ENCODE measurements around the gene KRT36.

The KRT36 gene

DNA sequence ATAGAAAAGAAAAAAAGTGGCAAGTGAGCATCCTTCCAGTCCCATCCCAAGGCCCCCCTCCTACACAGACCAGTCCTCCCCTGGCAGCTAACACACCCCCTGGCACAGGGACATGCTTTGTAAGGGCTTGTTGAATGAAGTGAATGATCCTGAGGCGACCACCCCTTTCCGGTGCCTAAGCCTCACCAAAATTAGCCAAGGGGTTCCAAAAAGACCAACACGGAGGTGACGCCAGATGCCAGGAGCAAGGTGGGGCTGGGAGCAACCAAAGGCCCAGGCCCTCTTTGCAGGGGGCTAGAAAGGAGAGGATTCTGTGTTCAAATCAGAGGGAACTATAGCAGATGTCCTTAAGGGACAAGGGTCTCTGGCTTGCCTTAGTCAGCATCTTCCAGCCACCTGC is 14.3 kb downstream of the KRT36 start:
- DNase-seq = no peak

DNA sequence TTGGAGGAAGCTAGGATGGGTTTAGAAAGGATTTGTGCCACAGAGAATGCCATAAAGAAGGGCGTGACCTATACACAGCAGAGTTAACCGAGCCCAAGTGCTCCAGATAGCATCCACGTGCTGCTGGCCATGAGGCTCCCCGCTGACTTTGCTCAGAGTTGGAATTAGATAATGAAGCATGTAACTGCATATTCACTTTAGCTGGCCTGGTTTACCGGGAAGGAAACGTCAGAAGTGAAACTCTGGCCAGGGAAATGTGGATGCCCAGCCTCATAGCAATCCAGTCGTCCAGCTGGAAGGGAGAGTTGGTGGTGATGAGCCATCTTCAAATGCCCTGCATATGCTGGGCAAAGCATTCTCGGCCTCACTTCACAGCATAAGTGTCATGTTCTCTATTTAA is 14.8 kb downstream of the KRT36 start:
- DNase-seq = no peak

DNA sequence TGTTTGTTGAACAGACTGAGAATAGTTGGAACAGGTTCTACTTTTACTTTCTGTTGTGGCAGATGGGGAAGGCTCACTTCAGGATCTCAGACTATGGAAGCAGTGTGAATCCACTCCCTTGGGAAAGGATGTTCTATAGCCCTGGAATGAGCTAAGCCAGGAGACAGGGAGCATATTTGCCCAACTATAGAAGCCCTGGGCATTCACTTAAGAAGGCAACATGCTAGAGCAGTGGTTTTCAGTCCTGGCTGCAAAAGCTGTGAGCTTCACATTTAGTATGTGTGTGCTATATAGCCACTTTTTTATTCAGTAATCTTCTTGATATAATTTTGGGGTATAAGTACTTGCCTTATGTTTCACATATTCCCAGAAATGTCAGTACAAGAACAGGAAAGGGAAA is 21.4 kb downstream of the KRT36 start:
- no peak for DNase-seq

DNA sequence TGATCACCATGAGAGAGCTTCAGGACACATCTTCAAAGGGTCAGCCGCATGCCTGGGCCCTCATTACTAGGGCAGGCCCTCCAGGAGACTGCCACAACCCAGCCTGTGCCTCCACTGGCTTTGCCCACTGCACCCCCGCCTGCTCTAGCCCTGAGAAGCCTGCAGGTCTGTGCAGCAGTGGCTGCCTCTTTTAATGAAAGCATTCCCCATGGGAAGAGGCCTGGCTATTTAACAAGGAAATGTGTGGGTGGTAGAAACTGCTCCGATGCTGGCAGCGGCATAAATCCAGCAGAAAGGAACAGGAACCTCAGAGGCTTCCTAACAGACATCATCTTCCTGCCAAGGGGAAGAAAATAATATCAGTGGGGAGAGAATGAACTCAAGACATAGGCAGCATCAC is 22.1 kb downstream of the KRT36 start:
- no peak for DNase-seq

DNA sequence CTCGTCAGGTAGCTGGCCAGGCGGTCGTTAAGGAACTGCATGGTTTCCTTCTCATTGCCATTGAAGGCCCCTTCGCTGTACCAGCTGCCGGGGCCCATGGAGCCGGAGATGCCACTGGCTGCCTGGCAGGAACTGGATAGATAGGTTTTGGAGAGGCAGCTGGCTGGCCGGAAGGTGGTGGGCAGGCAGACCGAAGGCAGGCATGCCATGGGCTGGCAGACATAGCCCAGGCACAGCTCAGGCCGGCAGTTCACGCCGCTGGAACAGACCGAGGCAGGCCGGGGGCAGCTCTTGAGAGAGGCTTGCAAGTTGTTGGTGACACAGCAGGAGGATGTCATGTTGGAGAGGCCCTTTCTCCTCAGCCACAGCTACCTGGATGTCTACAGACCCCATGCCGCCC is 22.7 kb downstream of the KRT36 start, which contains the start of gene KRT32:
Gene KRT32, minus strand, starts transcription at position 399 of the 400 bp plus-strand sequence. Its CDS starts 61 bp downstream, at position 338.
- no peak for DNase-seq

DNA sequence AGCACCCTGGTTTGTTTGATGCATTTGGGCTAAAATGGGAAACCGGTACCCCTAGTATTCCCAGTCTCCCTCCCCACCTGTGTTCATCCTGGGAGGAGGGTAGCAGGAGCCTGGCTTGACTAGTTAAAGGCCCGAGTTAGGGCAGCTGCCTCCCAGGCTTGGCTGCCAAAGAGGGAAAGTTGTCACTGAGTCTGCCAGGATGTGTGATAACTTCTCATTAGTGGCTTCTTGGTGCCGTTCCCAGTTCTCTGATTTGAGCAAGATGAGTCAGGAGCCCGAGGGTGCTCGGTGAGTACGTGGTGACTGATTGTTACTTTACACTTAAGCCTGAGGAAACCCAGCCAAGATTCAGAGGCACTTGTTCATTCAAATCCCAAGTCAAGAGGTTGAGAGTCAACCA is 25.0 kb downstream of the KRT36 start:
- no peak for DNase-seq

DNA sequence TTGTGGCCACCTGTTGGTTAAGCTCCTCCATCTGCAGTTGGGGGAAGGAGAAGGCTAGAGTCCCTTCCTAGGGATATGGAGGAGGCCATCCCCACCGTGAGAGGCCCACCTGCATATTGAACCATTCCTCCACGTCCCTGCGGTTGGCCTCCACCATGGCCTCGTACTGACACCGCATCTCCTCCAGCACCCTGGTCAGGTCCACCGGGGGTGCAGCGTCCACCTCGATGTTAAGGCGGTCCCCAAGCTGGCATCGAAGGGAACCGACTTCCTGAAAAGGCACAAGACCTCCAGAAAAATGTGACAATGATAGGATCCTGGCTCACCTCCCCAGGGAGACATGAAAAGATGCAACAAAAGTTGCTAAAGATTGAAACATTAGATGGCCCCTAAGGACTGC is 25.5 kb downstream of the KRT36 start:
- no peak for DNase-seq

DNA sequence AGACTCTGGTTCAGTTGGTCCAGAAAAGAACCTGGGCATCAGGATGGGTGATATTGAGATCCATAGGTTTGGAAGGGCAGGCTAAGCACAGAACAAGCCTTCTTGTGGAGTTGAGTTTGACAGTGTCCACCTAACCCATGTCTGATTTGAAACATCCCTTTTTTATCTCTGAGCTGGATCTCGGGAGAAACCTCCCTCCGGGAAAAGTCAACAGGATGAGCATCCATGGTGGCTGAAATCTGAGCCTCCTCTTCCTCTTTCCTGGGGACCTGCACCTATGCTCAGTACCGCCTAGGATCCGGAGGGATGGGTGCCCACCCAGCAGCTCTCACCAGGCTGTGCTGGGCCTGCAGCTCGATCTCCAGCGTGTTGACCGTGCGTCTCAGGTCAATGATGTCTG is 26.0 kb downstream of the KRT36 start:
- no peak for DNase-seq

DNA sequence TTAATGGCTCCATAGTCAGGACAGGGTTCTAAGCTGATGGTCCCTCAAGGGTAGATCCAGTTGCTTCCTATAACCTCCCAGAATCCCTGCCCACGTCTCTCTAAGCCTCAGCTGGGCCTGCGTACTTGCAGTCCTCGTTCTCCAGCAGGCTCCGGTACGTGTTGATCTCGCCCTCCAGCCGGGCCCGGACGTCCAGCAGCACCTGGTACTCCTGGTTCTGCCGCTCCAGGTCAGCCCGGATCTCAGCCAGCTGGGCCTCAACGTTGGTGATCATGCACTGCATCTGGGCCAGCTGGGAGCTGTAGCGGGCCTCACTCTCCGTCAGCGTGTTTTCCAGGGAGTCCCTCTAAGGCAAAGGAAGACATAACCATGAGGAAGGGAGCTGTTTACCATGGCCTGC is 27.0 kb downstream of the KRT36 start:
- no peak for DNase-seq

DNA sequence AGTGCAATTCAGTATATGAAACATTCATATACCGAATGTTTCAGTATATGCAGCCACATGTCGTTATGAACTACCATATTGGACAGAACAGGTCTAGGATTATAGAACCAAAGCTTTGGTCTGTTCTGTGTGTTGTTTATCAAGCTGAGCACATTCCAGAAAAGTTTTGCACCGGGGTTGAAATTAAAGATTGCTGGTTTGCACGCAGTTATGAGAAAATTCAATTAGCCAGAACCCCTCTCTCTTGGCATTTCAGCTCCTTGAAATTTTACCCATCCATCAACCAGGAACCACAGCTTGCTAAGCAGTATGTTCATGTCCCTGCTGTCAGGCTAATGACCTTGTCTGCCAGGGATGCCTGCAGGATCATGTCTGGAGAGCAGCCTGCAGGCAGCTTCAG is 32.0 kb downstream of the KRT36 start:
- DNase-seq = no peak

DNA sequence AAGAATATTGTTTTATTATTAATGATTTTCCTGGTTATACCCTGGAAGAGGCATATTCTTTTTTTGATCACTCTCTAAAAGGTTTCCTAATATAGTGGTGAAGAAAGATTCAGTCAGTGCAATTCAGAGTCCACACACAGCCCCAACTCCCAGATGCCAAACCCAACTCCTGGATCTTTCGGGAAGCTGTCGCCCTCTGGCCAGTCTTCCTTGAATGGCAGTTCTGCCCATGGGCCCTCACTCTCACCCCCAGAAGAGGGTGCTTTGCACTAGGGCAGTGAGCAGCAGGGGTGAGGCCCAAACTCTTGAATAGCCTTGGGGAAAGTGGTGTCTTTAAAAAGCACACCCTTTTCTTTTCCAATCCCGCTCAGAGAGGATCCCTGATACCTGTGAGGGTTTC is 33.5 kb downstream of the KRT36 start:
- no peak for DNase-seq

DNA sequence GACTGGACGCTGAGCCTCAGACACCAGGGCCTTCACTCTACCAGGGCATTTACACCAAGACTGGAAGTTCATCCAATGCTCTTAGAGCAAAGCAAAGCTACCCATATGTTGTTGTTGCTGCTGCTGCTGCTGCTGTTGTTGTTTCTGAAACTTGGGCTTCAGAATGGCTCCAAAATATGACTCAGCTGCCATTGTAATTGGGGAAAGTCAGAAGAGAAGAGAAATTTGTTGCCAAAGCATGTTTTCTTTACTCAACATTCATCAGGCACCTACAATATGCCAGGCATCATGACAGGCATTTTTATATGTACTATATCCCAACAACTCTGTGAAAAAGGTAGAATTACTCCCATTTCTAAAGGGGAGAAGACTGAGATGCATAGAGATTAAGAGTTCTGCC is 34.5 kb downstream of the KRT36 start:
- no peak for DNase-seq

DNA sequence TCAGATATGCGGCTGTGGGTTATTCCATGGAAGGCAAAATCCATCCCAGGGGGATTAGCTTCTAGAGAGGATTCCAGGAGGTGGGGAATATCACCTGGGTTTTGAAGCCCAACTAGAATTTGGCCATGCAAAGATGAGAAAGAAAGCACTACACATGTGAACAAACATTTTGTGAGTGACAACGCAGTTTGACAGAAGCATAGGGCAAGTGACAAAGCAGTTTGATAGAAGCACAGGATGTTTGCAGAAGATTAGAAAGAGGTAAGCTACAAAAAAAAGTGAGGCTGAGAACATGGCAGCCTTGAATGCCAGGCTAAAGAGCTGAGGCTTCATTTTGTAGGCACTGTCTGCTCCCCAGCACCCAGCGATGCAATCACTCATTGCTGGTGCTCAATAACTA is 36.6 kb downstream of the KRT36 start:
- no peak for DNase-seq

DNA sequence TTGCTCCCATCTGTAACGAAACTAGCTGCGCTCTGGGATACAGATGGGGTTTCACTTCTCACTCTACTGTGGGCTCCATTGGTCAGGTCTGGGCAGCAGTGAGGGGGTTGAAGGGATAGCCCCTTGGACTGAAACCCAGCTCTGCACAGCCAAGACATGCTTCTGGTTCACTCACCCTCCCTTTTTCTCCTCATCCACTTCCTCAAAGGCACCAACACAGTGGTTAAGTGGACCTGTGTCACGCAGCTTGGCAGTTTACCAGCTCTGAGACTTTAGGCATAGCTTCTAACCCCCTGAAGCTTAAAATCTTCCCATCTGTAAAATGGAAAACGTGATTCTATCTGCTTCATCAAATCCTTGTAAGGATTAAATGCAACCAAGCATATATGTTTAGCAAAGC is 37.4 kb downstream of the KRT36 start:
- no peak for DNase-seq

DNA sequence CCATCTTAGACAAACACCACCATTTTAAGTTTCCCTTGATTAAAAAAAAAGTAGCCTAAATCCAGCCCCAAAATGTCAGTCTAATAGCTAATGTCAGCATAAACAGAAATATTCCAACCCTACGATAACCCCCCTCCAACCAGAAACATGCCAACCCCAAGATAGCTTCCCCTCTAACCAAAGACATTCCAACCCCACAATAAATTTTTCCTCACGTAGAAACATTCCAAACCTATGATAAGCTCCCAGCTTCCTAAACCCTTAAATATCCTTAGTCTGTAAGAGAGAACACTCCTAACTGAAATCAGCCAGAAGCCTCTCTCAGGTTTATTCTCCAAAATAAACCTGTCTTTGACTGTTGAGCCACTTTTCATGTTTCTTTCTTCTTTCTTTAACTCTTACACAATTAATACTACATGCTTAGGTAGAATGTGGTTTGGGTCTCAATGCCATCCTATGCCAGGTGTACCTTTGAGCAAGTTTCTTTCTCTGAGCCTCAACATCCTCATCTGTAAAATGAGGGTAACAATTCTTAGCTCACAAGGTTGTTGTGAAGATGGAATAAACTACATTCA is 38.5 kb downstream of the KRT36 start:
- no peak for DNase-seq

DNA sequence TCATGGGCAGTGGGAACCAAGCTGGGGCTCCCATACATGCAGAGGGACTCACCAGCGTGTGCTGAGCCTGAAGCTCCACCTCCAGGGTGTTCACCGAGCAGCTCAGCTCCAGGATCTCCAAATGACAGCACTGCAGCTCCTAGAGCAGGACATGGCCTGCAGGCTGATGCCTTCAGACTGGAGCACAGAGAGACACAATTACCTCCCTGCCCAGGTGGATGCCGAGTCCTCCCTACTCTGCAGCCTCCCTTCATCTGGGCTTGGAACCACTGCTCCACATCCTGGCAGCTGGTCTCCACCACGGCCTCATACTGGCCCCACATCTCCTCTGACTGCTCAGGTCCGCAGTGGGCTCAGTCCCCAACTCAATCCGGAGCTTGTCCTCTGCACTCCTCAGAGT is 40.7 kb downstream of the KRT36 start:
- DNase-seq = no peak

DNA sequence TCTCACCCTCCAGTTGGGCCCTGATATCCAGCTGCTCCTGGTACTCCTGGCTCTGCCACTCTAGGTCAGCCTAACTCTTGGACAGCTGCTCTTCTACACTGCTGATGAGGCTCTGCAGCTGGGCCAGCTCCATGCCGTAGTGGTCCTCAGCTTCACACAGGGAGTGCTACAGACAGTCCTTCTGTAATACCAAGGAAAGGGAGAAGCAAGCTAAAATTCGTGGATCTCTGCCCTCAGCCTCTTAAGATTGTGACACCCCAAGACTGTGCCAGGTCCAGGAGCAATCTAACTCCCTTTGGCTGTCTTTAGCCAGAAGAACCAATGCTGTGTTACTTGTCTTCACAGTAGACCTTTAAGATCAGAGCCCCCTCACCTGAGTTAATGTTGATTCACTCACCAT is 41.2 kb downstream of the KRT36 start:
- DNase-seq = no peak

DNA sequence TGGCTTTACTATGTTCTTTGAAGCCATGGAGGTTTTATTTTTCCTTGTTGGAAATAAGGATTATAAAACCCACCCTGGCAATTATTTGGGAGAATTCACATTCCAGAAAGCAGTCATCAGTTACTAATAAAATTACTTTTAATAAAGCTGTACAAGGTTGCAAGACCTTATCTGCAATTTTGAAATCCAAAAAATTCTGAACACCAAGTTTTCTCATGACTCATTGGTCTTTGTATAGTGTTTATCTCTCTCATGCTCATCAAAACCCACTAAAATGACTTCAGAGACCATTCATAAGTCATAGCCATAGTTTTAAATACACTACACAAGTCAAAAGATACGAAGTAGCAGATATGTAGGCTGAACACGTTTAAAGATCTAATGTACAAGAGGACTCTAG is 42.9 kb downstream of the KRT36 start:
- no peak for DNase-seq

DNA sequence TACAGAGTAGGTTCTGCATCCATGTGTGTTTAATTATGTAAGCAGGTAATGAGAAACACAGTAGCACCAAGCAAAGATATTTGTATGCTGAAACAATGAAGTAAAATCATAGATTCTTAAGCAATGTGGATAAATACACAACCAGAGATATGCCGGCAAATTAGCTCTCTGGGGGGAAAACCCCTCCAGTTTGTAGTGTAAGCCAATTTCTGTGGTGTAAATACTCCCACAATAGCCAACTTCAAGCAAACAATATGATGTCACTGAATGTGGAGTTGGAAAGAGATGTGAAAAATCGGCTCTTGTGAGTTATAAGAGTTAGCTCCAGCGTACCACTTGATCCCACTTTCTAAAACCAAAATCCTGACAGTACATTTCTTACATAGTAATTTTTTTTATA is 45.1 kb downstream of the KRT36 start:
- DNase-seq = no peak

DNA sequence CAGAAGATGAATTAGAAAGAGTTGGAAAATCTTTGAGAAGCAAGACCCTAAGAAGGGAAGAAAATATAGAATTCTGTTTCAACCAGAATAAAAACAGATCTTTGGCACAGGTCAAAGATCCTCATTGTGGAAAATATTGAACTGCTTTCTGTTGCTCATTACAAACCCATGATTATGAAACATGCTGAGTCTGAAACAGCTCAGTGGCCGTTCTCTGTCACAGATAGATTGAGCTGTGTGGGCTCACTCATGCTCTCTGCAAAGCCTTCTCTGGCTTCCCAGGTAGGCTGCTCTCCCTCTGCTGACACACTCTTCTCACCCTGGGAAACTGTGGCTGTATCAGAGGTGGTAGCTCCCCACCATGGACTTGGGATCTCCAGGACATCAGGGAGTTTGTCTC is 45.5 kb downstream of the KRT36 start:
- DNase-seq = no peak

DNA sequence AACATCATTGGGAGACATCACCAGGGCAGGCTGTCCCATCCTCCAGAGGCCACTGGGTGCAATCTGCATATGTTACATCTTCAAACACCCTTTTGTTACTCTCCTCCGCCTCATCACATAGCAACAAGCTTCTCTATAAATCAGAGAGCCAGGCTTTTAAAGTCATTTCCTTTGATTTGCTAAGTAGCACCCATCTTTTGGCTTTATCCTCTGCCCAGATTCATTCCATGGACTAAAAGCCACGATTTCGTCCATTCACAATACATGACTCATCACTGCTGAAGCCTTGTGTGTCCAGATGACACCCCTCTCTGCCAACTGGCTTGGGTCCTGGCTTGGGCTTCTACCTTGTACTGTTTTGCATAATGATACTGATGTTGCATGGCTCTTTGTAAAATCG is 47.0 kb downstream of the KRT36 start:
- no peak for DNase-seq

DNA sequence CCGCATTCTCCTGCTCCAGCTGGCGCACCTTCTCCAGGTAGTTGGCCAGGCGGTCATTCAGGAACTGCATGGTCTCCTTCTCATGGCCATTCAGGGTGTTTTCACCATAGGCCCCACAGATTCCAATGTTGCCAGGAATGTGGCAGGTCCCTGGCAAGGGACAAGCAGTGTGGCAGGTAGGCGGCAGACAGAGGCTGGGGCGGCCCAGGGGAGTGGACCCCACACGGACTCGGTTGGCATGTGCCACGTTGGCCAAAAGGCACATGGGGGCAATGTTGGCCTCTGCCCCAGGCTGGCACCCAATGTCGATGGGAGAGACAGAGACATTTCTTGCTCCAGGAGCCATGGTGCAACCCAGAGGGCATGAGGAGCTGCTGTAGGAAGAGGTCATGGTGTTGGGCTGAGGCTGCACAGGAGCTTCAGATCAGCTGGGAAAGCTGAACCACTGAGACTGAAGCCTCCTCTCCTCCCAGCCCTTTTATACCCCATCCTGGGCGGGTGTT is 49.1 kb downstream of the KRT36 start, which contains the start of gene KRT38:
Gene KRT38, minus strand, starts transcription at position 453 of the 503 bp plus-strand sequence. Its CDS starts 62 bp downstream, at position 391.
- no peak for DNase-seq

DNA sequence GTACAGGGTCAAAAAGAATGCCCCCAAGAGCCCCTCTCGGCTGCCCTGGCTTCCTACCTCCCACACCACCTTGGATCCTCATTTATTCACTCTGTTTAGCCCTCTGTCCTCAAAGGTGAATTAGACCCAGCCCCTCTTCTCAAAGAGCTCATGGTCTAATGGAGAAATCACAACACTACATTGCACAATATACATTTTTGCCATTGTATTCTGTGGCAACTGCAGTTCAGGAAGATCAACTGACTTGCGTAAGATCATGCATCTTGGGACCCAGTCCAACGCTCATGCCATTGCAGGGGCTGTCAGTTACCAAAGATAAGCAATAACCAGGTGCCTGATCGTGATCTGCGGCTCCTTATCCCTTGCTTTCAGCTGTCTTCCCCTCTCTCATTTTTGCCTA is 50.3 kb downstream of the KRT36 start:
- DNase-seq = no peak

DNA sequence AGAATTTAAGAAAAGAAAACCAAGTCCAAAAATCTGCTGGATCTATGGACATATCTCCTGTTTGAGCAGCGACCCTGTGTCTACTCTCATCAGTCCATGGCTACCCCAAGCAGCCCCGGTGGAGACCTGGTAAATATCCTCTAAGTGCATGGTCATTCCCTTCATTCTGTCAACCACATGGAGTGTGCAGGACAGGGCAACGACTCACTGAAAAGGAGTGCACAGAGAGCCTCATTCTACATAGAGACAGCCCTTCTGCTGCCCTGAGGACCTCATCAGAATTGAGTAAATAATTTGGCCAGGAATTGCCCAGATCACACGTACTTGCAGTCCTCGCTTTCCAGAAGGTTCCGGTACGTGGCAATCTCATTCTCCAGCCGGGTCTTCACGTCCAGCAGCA is 51.9 kb downstream of the KRT36 start:
- no peak for DNase-seq

DNA sequence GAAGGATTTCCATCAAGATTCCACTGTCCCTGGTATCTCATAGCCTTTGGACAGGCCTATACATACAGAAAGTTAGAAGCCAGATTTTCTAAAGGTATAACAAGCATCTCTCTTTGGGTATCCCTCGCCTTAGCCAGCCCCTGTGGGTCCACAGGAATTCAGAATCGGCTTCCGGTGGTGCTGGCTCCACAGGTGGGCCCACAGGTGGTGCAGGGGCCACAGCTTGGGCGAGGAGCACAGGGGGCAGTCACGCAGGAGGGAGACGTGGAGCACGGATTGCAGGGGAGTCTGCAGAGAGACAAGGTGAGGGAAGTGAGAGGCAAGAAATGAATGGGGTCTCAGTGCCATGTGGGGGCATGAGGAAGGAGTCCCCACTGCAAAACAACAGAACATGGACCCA is 52.5 kb downstream of the KRT36 start:
- DNase-seq = no peak
